GM10266 (cell line): Measurements from ENCODE around the gene TTLL1.

Experiments used
- DNase-seq: peaks from one replicate; pipeline ENCODE4 v3.0.0; 2012; ENCODE audit errors: extremely low spot score
- TF ChIP-seq, protein P1 (sequence below): IDR thresholded peaks from 2 replicates; pipeline ENCODE4 v1.5.1; 2012; ENCODE audit warnings: mild to moderate bottlenecking, low read depth; ENCODE audit not compliant: control insufficient read depth, insufficient read depth; ENCODE audit errors: missing control alignments

The TTLL1 gene

DNA sequence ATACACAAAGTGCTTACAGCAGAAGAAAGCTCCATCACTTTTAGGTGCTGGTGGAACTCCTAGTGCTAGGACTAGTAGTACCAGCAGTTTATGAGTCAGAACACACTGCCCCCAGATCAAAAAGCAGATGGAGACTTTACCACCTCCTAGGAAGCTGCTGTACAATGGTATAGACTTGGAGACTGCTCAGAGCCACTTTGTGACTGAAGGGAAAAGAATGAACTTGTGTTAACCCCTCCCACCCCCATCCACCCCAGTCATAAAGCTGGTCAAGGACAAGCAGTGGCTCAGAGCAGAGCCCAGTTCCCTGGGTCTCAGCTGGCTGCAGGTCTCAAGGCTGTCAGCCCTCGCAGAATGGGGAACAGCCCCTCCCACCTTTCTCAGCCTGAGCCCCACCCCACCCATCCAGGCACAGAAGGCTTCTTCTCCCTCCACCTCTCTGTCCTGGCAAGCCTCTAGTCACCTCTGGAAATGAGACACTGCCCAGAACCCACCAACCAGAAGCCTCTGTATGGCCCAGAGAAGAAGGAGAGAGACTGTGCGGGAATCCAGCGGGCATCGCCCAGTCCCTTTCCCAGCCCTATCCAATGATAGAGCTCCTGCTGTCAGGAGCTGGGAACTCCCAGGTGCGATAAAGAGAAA is 98.1 kb downstream of the TTLL1 start:
- TF ChIP-seq, protein P1, sequence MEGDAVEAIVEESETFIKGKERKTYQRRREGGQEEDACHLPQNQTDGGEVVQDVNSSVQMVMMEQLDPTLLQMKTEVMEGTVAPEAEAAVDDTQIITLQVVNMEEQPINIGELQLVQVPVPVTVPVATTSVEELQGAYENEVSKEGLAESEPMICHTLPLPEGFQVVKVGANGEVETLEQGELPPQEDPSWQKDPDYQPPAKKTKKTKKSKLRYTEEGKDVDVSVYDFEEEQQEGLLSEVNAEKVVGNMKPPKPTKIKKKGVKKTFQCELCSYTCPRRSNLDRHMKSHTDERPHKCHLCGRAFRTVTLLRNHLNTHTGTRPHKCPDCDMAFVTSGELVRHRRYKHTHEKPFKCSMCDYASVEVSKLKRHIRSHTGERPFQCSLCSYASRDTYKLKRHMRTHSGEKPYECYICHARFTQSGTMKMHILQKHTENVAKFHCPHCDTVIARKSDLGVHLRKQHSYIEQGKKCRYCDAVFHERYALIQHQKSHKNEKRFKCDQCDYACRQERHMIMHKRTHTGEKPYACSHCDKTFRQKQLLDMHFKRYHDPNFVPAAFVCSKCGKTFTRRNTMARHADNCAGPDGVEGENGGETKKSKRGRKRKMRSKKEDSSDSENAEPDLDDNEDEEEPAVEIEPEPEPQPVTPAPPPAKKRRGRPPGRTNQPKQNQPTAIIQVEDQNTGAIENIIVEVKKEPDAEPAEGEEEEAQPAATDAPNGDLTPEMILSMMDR, result no peak
- DNase-seq, result no peak

DNA sequence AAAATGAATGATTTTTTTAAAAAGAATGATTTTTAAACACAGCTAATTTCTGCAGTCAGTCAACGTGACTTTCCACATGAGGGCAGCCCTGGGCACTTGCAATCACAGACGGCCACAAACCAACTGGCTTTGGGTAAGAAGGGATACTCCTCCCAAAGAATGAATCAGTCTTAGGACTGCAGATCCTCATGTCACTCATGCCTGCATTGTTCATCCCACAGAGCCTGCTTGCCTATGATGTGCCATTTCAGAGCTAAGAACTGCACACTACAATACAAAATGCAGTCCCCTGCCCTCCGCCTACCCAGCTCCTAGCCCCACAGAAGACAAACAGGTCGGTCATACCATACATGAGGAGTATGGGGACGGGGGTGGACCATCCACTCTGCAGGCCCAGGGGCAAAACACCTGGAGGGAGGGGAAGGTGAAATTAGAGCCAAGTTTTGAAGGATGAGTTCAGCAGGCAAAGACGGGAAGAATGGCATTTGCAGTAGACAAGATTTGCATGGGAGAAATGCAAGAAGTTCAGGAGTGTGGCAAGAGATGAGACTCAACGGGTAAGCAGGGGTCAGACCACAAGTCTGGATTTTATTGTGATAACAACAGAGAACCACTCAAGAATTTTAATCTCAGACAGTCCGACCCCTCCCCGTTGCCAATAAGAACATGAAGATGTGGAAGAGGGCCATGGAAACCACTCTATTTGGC is 98.9 kb downstream of the TTLL1 start:
- TF ChIP-seq, protein P1, result no peak
- DNase-seq, result no peak
